ENCODE results near the gene TNKS2.
A peak's percentile ranks its signal among the peaks of the same experiment; 100 is the strongest.
"Not testable (repeated sequence)": the region's sequence is repeated elsewhere in the genome, so short reads cannot be mapped to it uniquely, and the experiment has no call there.

The TNKS2 gene

DNA sequence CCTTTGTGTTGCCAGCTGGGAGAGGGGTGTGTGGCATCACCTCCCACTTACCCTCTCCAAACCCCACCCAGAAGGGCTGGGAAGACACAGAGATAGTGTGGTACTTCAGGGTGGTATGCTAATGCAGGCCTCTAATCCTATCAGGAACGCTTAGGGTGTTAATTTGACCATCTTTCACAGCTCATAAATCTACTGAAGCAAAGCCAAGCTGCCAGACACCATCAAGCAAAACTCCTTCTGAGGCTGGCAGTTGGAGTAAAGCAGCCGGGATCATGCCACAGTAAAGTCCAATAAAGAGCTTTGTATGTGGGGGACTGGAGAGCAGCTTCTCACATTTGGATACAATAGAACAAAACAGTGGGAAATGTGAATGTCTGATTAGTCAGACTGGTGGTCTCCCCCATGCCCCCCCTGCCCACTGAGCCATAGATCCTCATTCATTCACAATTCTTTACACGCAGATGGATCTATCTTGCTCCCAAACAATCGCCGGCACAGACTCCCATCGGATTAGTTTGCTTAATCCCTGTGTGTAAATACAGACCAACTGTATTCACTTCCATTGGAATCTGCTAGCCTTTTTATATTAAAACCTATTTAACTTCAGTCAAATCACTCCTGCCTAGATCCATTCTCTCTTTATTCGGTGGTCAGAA, 81.4 kb downstream of the TNKS2 start:
- DNase-seq, result no peak

GRCh38 chr10:91880310-91880709, 82.1 kb downstream of the TNKS2 start:
- DNase-seq, result no peak

DNA sequence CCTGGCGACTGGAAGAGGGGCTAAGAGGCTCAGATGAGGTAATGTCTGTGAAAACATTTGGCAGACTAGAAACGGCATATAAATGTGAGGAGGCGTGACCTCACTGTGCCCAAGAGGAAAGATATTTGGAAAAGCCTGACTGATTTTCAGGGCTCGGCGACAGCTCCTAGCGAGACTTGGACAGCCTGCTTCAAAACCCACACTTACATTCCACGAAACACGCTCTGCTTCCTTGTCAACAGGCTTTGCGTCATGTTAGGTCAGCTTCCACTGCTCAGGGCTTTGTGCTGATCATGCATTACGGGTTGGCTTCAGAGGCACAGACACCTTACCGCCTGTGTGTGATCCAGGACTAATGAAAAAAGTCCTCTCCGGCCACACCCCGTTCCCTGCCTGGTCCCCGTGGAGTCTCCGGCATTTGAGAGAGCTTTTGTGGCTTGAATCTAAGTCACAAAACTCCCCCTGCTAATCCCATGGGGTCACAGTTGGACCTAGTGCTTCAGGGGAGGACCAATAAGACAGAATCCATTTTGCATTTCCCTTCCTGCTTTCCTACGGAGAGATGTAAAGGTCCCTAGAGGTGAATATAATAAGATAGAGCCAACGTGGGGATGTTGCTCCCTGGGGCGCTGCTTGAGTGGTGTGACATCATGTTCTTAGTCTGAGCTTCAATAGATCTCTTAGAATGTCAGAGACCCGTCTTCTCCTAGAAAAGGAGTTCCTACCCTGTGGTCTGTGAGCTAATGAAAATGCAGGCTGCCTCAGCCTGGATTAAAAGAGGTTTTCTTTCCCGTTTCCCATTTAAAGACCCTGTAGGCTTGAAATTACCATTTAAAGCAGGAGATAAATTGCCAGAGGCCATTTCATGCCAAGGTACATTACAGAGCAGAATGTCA, 85.6 kb downstream of the TNKS2 start:
- no peak for DNase-seq

DNA sequence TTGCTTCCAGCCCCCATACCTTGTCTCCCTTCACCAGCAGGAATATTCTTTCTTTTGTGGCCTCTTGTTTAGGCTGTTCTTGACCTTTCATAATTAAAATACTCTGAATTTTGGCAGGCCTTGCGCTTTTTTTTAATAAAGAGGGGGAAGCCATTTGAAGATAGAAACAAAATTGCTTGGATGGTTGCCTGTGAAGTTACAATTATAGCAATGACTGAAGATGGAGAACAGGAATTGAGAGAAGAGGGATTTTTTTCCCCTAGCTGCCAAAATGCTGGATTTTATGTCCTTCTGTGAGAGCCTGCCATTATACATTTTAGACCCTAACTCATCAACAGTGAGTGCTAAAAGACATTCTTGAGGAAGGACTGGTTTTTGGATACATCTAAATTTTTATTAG, 86.3 kb downstream of the TNKS2 start:
- no peak for DNase-seq

GRCh38 chr10:91885362-91886079, 87.3 kb downstream of the TNKS2 start:
- DNase-seq, result no peak

GRCh38 chr10:91886954-91887271, 88.7 kb downstream of the TNKS2 start:
- no peak for DNase-seq

DNA sequence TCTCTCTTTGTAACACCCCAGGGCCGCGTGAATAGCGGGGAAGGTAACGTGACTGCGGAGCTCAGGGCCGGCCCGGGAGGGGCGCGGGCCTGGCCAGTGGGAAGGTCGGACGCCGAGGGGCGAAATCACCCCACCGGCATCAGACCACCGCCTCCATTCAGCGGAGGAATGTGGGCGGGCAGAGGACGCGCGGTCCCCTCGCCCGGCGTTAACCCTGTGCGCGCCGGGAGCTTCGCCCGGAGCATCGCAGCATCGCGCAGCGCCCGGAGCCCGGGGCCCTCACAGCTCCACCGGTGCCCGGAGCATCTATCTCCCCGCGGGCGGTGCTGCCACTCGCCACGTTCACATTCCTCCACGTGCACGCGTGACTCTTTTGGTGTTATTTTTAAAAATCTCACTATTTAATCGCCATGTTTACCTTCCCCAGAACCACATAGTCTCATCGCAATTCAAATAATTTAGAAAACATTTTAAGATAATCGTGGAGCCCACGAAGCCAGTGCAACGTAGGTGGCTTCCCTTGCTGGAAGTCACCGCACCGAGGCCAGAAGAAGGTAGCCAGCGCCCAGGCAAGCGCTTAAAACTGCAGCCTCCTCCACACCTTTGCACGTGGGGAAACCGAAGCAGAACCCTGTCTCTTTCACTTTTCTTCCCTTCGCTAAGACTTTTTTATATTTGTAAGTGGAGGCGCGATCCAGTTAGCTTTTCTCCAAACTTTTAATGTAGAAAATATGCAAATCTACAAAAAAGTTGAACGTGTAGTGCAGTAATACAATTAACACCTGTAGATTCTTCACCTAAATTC, 89.2 kb downstream of the TNKS2 start:
- peak; percentile 7 for DNase-seq

- DNase-seq, result no peak
Measured at GRCh38 chr10:91891125-91892001, 93.1 kb downstream of the TNKS2 start.

DNA sequence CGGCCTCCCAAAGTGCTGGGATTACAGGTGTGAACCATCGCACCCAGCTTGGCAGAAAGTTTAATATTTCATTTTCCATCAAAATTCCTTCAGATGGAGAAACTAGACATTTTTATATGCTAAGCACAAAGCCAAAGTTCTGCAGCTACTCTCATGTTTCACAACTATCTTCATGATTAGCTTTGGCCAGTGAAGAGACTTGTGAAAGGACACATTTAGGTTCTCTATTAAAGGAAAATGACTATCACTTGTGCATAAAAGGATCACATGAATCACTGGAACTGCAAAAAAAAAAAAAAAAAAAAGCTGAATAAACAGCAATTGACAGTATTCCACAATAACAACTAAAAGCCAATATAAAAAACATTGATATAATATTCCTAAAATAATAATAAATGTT, 94.8 kb downstream of the TNKS2 start:
- no peak for DNase-seq

- DNase-seq, result not testable (repeated sequence)
Measured at GRCh38 chr10:91894261-91894685, 96.0 kb downstream of the TNKS2 start.

DNA sequence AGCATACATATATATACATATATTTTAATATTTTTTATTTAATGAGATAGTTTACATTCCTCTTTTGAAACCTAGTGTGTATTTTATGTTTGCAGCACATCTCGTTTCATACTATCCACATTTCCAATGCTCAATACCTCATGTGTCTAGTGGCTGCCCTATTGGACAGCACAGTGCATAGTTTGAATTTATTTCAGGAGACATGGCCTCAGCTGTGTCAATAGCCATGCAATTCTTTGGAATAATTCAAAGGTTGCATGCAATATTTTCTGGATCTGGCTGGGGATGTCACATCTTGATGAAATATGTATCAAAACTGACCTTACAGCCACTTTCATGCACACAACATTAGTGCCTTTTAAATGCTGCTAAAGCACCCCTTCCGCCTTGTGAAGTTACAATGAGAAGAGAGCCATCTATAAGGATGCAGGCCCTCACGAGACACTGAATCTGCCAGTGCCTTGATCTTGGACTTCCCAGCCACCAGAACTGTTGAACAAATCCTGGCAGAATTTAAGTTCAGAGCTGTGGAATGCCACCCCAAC, 98.1 kb downstream of the TNKS2 start:
- no peak for DNase-seq

GRCh38 chr10:91897421-91897820, 99.2 kb downstream of the TNKS2 start:
- no peak for DNase-seq

- peak; percentile 22 for DNase-seq
Measured at GRCh38 chr10:91901784-91902677, 103.8 kb downstream of the TNKS2 start.

DNA sequence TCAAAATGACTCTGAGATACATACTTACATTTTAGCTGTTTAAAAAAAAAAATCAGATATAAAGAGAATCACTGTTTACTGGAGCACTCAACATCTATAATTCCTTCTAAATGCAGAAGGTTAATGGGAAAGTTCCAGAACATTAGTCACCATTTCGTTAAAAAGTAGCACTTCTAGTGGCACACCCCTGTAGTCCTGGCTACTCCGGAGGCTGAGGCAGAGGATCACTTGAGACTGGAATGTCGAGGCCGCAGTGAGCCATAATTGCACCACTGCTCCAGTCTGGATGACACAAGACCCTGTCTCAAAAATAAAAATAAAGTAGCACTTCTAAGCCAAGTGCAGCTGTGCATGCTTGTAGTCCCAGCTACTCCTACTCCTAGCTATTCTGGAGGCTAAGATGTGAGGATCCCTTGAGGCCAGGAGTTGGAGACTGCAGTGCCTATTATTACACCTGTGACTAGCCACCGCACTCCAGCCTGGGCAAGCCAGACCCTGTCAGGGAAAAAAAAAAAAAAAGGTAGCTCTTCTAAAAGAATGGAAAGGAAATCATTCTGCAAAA, 108.9 kb downstream of the TNKS2 start:
- DNase-seq, result no peak

GRCh38 chr10:91907914-91908336, 109.7 kb downstream of the TNKS2 start:
- DNase-seq, result no peak

DNA sequence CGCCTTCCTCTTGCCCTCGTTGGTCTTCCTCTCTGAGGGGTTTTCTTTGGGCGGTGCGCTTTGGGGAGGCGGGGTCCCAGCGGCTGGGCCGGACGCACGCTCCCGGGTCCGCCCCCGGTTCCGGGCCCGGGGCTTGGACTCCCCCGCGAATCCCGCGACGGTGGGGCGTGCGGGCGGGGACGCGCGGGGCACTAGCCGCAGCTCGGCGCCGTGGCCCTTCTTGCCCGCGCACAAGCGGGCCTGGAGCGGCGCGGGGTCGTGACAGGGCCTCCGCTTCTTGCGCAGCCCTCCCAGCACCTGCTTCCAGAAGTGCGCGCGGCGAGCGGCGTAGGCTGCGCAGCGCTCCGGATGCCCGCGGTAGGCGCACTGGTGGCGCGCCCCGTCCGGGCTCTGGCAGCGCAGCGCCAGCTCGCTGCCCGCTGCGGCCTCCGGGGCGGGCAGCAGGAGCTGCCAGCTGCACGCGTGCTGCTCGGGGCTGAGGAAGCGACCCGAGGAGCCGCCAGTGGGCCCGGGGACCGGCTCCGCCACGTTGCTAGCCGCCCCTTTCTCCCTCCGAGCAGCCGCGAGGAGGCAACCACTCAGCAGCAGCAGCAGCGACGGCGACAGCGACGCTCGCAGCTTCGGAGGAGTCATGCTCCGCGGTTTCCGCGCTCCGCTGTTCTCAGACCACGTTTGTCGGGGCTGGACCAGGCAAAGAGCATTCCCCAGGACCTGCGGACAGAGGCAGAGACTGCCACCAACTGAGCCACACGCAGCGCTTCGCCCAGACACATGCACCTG, 110.3 kb downstream of the TNKS2 start:
- peak; percentile 67 for DNase-seq

- peak; percentile 27 for DNase-seq
Measured at GRCh38 chr10:91909117-91909677, 111.0 kb downstream of the TNKS2 start, which contains the start of gene FGFBP3. FGFBP3 (minus strand) TSS chr10:91909486; CDS start chr10:91908969, 517 bp downstream.

DNA sequence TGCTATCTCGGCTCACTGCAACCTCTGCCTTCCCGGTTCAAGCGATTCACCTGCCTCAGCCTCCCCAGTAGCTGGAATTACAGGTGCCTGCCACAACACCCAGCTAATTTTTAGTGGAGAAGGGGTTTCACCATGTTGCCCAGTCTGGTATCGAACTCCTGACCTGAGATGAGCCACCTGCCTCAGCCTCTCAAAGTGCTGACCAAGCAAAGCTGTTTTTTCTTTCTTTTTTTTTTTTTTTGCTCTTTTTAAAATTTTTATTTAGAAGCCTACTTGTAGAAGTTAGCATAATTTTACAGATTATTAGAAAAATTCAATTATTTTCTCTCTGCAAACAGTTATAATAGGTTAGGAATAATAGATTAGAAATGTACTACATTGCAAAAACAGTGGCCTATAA, 112.2 kb downstream of the TNKS2 start:
- DNase-seq, result no peak

Data from activated CD4-positive, alpha-beta T cell treated with anti-CD3 and anti-CD28 coated beads, Interleukin-2, amount 50 U/mL, for 1 hour (primary cell).